Calu3 (cell line): ENCODE data around the gene ZBTB4. TPM values are rescaled to one million over a fixed set of nuclear protein-coding genes. Genes with fewer than 3 reads are reported as not detected.

ENCODE experiments used
- BruUV-seq: library from RNA; stranded (reverse); fragments of 400-500 nt; replicated peaks from 2 replicates; lab custom pipeline; 2021; lab: Mats Ljungman, UMichigan
- CTCF ChIA-PET: fragments of 300-600 bp; sonication (Branson Sonifier 250); formaldehyde crosslinking; loops from one replicate; lab custom pipeline; 2022; ENCODE audit warnings: antibody characterized with exemption; lab: Charles Lee
- DNase-seq: peaks from one replicate; pipeline ENCODE4 v3.0.0; 2022
- H3K27ac Mint-ChIP-seq: one replicate; pipeline ENCODE4 v1.8.0; 2022; ENCODE audit warnings: mixed read lengths; ENCODE audit not compliant: unreplicated experiment
- H3K27me3 Mint-ChIP-seq: one replicate; pipeline ENCODE4 v1.8.0; 2022; ENCODE audit warnings: mixed read lengths; ENCODE audit not compliant: unreplicated experiment
- H3K36me3 Mint-ChIP-seq: one replicate; pipeline ENCODE4 v1.8.0; 2022; ENCODE audit warnings: mild to moderate bottlenecking, moderate library complexity, mixed read lengths; ENCODE audit not compliant: insufficient read depth, unreplicated experiment
- H3K4me1 Mint-ChIP-seq: one replicate; pipeline ENCODE4 v1.8.0; 2022; ENCODE audit warnings: mild to moderate bottlenecking, low read depth, mixed read lengths; ENCODE audit not compliant: unreplicated experiment
- H3K4me3 Mint-ChIP-seq: one replicate; pipeline ENCODE4 v1.8.0; 2022; ENCODE audit warnings: mild to moderate bottlenecking, low read depth, moderate library complexity, mixed read lengths; ENCODE audit not compliant: unreplicated experiment
- H3K9me3 Mint-ChIP-seq: one replicate; pipeline ENCODE4 v1.8.0; 2022; ENCODE audit warnings: low read depth, mixed read lengths; ENCODE audit not compliant: unreplicated experiment
- CTCF ChIP-seq: fragments of 200-600 bp; IDR thresholded peaks from one replicate; pipeline ENCODE4 v1.8.0; 2022; ENCODE audit warnings: antibody characterized with exemption; ENCODE audit not compliant: unreplicated experiment
- intact Hi-C: fragments of 100-400 bp; cut with micrococcal nuclease; formaldehyde crosslinking; loops from one replicate; pipeline ENCODE4 v1.10.0; 2022; ENCODE audit not compliant: unreplicated experiment
- total RNA-seq: library from RNA; stranded (reverse); gene quantifications from 2 replicates; pipeline ENCODE4 v1.2.3, GENCODE V29; 2022

ZBTB4 gene
- total RNA-seq, 1 experiment from 2014 or later = 27.2 TPM

DNA sequence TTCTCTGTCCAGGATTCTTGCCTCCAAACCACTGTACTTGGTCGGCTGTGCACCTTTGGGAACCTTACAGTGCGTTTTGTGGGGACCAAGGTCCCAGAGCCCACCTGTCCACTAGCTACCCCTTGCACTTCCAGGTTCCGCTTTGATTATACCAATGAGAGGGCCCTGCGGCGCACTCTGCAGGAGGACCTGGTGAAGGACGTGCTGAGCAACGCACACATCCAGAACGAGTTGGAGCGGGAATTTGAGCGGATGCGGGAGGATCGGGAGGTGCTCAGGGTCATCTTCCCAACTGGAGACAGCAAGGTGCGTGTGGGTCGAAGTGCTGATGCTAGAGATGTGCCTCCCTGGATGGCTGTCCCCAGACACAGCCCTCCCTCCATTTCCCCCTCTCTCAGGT is 23.6 kb upstream of the ZBTB4 start:
- Mint-ChIP-seq H3K9me3 (no peaks in the 10 kb centered on the region), H3K36me3 (peaks cover 35% of the 10 kb centered on the region)

GRCh38 chr17:7502171-7502847 is 22.9 kb upstream of the ZBTB4 start:
- no peaks in the 10 kb centered on the region for H3K27me3 Mint-ChIP-seq
- H3K27ac Mint-ChIP-seq = no peak overlapping the region
- intact Hi-C loops = no loop called here
- no peak overlapping the region for H3K4me3 Mint-ChIP-seq
- no peak for TF ChIP-seq CTCF
- H3K36me3 Mint-ChIP-seq = peaks cover 35% of the 10 kb centered on the region
- no peak for DNase-seq
- CTCF ChIA-PET = interaction anchor here (0.5 kb wide), 1 partner anchor 163 kb away, joined by 8 read pairs; no protein-coding TSS in a partner anchor
- no peaks in the 10 kb centered on the region for H3K4me1 Mint-ChIP-seq
- no peaks in the 10 kb centered on the region for H3K9me3 Mint-ChIP-seq
- BruUV-seq = no TSS peak

More for the DNA sequence above, 23.6 kb upstream of the ZBTB4 start:
- no peak overlapping the region for H3K4me3 Mint-ChIP-seq
- H3K27me3 Mint-ChIP-seq = no peaks in the 10 kb centered on the region
- intact Hi-C loops = no loop called here
- H3K27ac Mint-ChIP-seq = no peak overlapping the region
- DNase-seq = no peak
- no peak for TF ChIP-seq CTCF
- BruUV-seq = no TSS peak
- H3K4me1 Mint-ChIP-seq = no peaks in the 10 kb centered on the region
- CTCF ChIA-PET = no interaction called here

- intact Hi-C loops = no loop called here
- H3K9me3 Mint-ChIP-seq = no peaks in the 10 kb centered on the region
- no TSS peak for BruUV-seq
- H3K4me3 Mint-ChIP-seq = no peak overlapping the region
- H3K27ac Mint-ChIP-seq = no peak overlapping the region
- no peaks in the 10 kb centered on the region for H3K4me1 Mint-ChIP-seq
- no peak for TF ChIP-seq CTCF
- no peaks in the 10 kb centered on the region for H3K27me3 Mint-ChIP-seq
- no peak for DNase-seq
- H3K36me3 Mint-ChIP-seq = peaks cover 38% of the 10 kb centered on the region
- CTCF ChIA-PET = interaction anchor here (0.5 kb wide), 1 partner anchor 164 kb away, joined by 8 read pairs; no protein-coding TSS in a partner anchor
Measured at GRCh38 chr17:7501729-7502128, 22.3 kb upstream of the ZBTB4 start.

GRCh38 chr17:7499161-7499560 is 19.7 kb upstream of the ZBTB4 start:
- no peak for TF ChIP-seq CTCF
- H3K4me1 Mint-ChIP-seq = no peaks in the 10 kb centered on the region
- H3K4me3 Mint-ChIP-seq = no peak overlapping the region
- CTCF ChIA-PET = no interaction called here
- H3K27me3 Mint-ChIP-seq = no peaks in the 10 kb centered on the region
- H3K9me3 Mint-ChIP-seq = no peaks in the 10 kb centered on the region
- no peak overlapping the region for H3K27ac Mint-ChIP-seq
- DNase-seq = no peak
- intact Hi-C loops = no loop called here
- BruUV-seq = no TSS peak
- H3K36me3 Mint-ChIP-seq = peaks cover 39% of the 10 kb centered on the region
